HEK293T (cell line): ENCODE results near the gene CEP20.

ENCODE experiments used
- CTCF ChIA-PET: fragments of 350-600 bp; formaldehyde crosslinking; extraction: SDS; loops from one replicate; lab custom pipeline; 2021; ENCODE audit warnings: antibody characterized with exemption, inconsistent platforms; lab: Yijun Ruan, JAX
- POLR2A ChIA-PET: fragments of 350-600 bp; formaldehyde crosslinking; extraction: SDS; loops from one replicate; lab custom pipeline; 2020; ENCODE audit warnings: antibody characterized with exemption, inconsistent platforms; lab: Yijun Ruan, JAX
- DNase-seq: peaks from one replicate; pipeline ENCODE4 v3.0.0; 2012; ENCODE audit warnings: mixed read lengths; ENCODE audit errors: extremely low spot score
- ARNT ChIP-seq: fragments of 450-650 bp; IDR thresholded peaks from 2 replicates; pipeline ENCODE4 v1.6.1; 2017; ENCODE audit warnings: mild to moderate bottlenecking
- BHLHE40 ChIP-seq: fragments of 450-650 bp; IDR thresholded peaks from 2 replicates; pipeline ENCODE4 v1.6.1; 2016; ENCODE audit warnings: mild to moderate bottlenecking, moderate library complexity, borderline replicate concordance
- CTBP1 ChIP-seq: fragments of 450-650 bp; IDR thresholded peaks from 2 replicates; pipeline ENCODE4 v1.6.1; 2016; ENCODE audit warnings: borderline replicate concordance
- ELF4 ChIP-seq: fragments of 450-650 bp; IDR thresholded peaks from 2 replicates; pipeline ENCODE4 v1.6.1; 2017; ENCODE audit warnings: antibody characterized with exemption
- FOXA1 ChIP-seq: fragments of 450-650 bp; IDR thresholded peaks from 2 replicates; pipeline ENCODE4 v1.6.1; 2016; ENCODE audit warnings: mild to moderate bottlenecking
- FOXK2 ChIP-seq: fragments of 450-650 bp; IDR thresholded peaks from 2 replicates; pipeline ENCODE4 v1.6.1; 2016; ENCODE audit warnings: mild to moderate bottlenecking
- FOXM1 ChIP-seq: fragments of 450-650 bp; IDR thresholded peaks from 2 replicates; pipeline ENCODE4 v1.6.1; 2017; ENCODE audit warnings: mild to moderate bottlenecking, borderline replicate concordance
- HDGF ChIP-seq: fragments of 450-650 bp; IDR thresholded peaks from 2 replicates; pipeline ENCODE4 v1.6.1; 2017; ENCODE audit warnings: antibody characterized with exemption, borderline replicate concordance
- L3MBTL2 ChIP-seq: fragments of 450-650 bp; conservative IDR thresholded peaks from 2 replicates; pipeline ENCODE4 v1.6.1; 2016; ENCODE audit warnings: mild to moderate bottlenecking
- LEF1 ChIP-seq: fragments of 450-650 bp; IDR thresholded peaks from 2 replicates; pipeline ENCODE4 v1.6.1; 2017; ENCODE audit warnings: mild to moderate bottlenecking, borderline replicate concordance
- NFRKB ChIP-seq: fragments of 450-650 bp; IDR thresholded peaks from 2 replicates; pipeline ENCODE4 v1.6.1; 2016; ENCODE audit warnings: mild to moderate bottlenecking, moderate library complexity
- PKNOX1 ChIP-seq: fragments of 450-650 bp; IDR thresholded peaks from 2 replicates; pipeline ENCODE4 v1.6.1; 2016
- SP1 ChIP-seq: fragments of 450-650 bp; IDR thresholded peaks from 2 replicates; pipeline ENCODE4 v1.6.1; 2017
- SUZ12 ChIP-seq: fragments of 450-650 bp; IDR thresholded peaks from 2 replicates; pipeline ENCODE4 v1.6.1; 2016; ENCODE audit warnings: mild to moderate bottlenecking
- TARDBP ChIP-seq: fragments of 450-650 bp; IDR thresholded peaks from 2 replicates; pipeline ENCODE4 v1.6.1; 2016
- ZNF384 ChIP-seq: fragments of 450-650 bp; IDR thresholded peaks from 2 replicates; pipeline ENCODE4 v1.6.1; 2016

Gene CEP20

GRCh38 chr16:15836965-15837611 lies 51.3 kb downstream of the CEP20 start:
- DNase-seq, result no peak
- POLR2A ChIA-PET, result no interaction called here
- CTCF ChIA-PET, result no interaction called here
- TF ChIP-seq HDGF, result no peak
- no peak for TF ChIP-seq L3MBTL2
- TF ChIP-seq ZNF384, result no peak

- TF ChIP-seq FOXA1, result no peak
- TF ChIP-seq LEF1, result no peak
- no peak for TF ChIP-seq ELF4
- DNase-seq, result no peak
- CTCF ChIA-PET, result interaction anchor here (0.6 kb wide), 1 partner anchor 1211 kb away, joined by 3 read pairs; no protein-coding TSS in a partner anchor
- POLR2A ChIA-PET, result no interaction called here
Measured at GRCh38 chr16:15836074-15836473, 52.3 kb downstream of the CEP20 start.

GRCh38 chr16:15835136-15835878 lies 53.1 kb downstream of the CEP20 start:
- no peak for TF ChIP-seq PKNOX1
- TF ChIP-seq SUZ12, result no peak
- no peak for TF ChIP-seq ELF4
- DNase-seq, result no peak
- POLR2A ChIA-PET, result no interaction called here
- CTCF ChIA-PET, result no interaction called here

- no peak for DNase-seq
- TF ChIP-seq TARDBP, result no peak
- TF ChIP-seq SP1, result no peak
- TF ChIP-seq PKNOX1, result no peak
- TF ChIP-seq BHLHE40, result no peak
- TF ChIP-seq HDGF, result no peak
- TF ChIP-seq FOXA1, result no peak
- no peak for TF ChIP-seq CTBP1
- no peak for TF ChIP-seq ARNT
- TF ChIP-seq FOXK2, result no peak
- TF ChIP-seq FOXM1, result no peak
- no peak for TF ChIP-seq ZNF384
- no peak for TF ChIP-seq LEF1
- POLR2A ChIA-PET, result no interaction called here
- CTCF ChIA-PET, result no interaction called here
Measured at GRCh38 chr16:15834502-15834901, 53.9 kb downstream of the CEP20 start.

- ChIA-PET POLR2A (no interaction called here), CTCF (interaction anchor here (1.1 kb wide), 2 partner anchors 12 to 56 kb away, joined by 3 read pairs; no protein-coding TSS in a partner anchor)
- DNase-seq, result no peak
- TF ChIP-seq TARDBP, result no peak
- no peak for TF ChIP-seq FOXK2
- no peak for TF ChIP-seq ZNF384
- TF ChIP-seq BHLHE40, result no peak
- no peak for TF ChIP-seq FOXM1
- TF ChIP-seq ARNT, result no peak
- TF ChIP-seq LEF1, result no peak
- TF ChIP-seq L3MBTL2, result no peak
- TF ChIP-seq SUZ12, result no peak
- TF ChIP-seq PKNOX1, result no peak
- TF ChIP-seq FOXA1, result no peak
- no peak for TF ChIP-seq CTBP1
- TF ChIP-seq NFRKB, result no peak
- TF ChIP-seq ELF4, result no peak
Measured at GRCh38 chr16:15833541-15833940, 54.9 kb downstream of the CEP20 start.

GRCh38 chr16:15832241-15832640 lies 56.2 kb downstream of the CEP20 start:
- no peak for DNase-seq
- TF ChIP-seq LEF1 (no peak), ARNT (no peak), CTBP1 (no peak), FOXK2 (no peak), ELF4 (no peak), SP1 (no peak), SUZ12 (no peak), HDGF (no peak), ZNF384 (no peak), NFRKB (no peak), TARDBP (no peak), L3MBTL2 (no peak)
- CTCF ChIA-PET, result interaction anchor here (1.1 kb wide), 2 partner anchors 11 to 55 kb away, joined by 3 read pairs; no protein-coding TSS in a partner anchor
- POLR2A ChIA-PET, result no interaction called here

- CTCF ChIA-PET, result no interaction called here
Measured at GRCh38 chr16:15830832-15831451, 57.5 kb downstream of the CEP20 start.

More at GRCh38 chr16:15830832-15831451, 57.5 kb downstream of the CEP20 start:
- TF ChIP-seq NFRKB (no peak), LEF1 (no peak), SUZ12 (no peak), FOXA1 (no peak), CTBP1 (no peak), L3MBTL2 (no peak), SP1 (no peak), FOXK2 (no peak), BHLHE40 (no peak), FOXM1 (no peak), ZNF384 (no peak), ARNT (no peak), TARDBP (no peak), HDGF (no peak), PKNOX1 (no peak), ELF4 (no peak)
- no peak for DNase-seq
- POLR2A ChIA-PET, result no interaction called here
